GM23338 (cell line): ENCODE measurements around the gene APOL4. TPM values are rescaled to one million over a fixed set of nuclear protein-coding genes. Genes with fewer than 3 reads are reported as not detected.

Source experiments
- ATAC-seq: fragments of 200-7000 bp; cut with Tn5 transposase; 3 replicates; pipeline ENCODE4 v1.9.1; 2020
- DNase-seq: peaks from one replicate; pipeline ENCODE4 v3.0.0-alpha.2; 2015; ENCODE audit warnings: low spot score
- H2AFZ ChIP-seq: fragments of 200-600 bp; sonication (generic); 2 replicates; pipeline ENCODE4 v1.8.0; 2016; ENCODE audit warnings: antibody characterized with exemption, mild to moderate bottlenecking, moderate library complexity
- H3F3A ChIP-seq: fragments of 200-600 bp; sonication (generic); replicated peaks from 2 replicates; pipeline ENCODE4 v1.8.0; 2017; ENCODE audit warnings: antibody characterized with exemption, mixed run types, low read depth
- H3K27ac ChIP-seq: fragments of 200-600 bp; sonication (generic); 2 replicates; pipeline ENCODE4 v1.6.1; 2016; ENCODE audit warnings: low read depth
- H3K27me3 ChIP-seq: fragments of 200-600 bp; sonication (generic); 2 replicates; pipeline ENCODE4 v1.8.0; 2016; ENCODE audit warnings: mild to moderate bottlenecking, mixed run types, moderate library complexity; ENCODE audit not compliant: insufficient read depth
- H3K36me3 ChIP-seq: fragments of 200-600 bp; sonication (generic); 2 replicates; pipeline ENCODE4 v1.8.0; 2016; ENCODE audit warnings: mild to moderate bottlenecking; ENCODE audit not compliant: insufficient read depth
- H3K4me1 ChIP-seq: fragments of 200-600 bp; sonication (generic); 2 replicates; pipeline ENCODE4 v1.8.0; 2016; ENCODE audit warnings: mild to moderate bottlenecking, moderate library complexity; ENCODE audit not compliant: insufficient read depth
- H3K4me2 ChIP-seq: fragments of 200-600 bp; sonication (generic); 2 replicates; pipeline ENCODE4 v1.7.1; 2017; ENCODE audit warnings: mixed run types
- H3K4me3 ChIP-seq: fragments of 200-600 bp; sonication (generic); 2 replicates; pipeline ENCODE4 v1.6.1; 2016; ENCODE audit warnings: mixed run types
- H3K79me2 ChIP-seq: fragments of 200-600 bp; sonication (generic); replicated peaks from 2 replicates; pipeline ENCODE4 v1.8.0; 2017; ENCODE audit warnings: mild to moderate bottlenecking; ENCODE audit not compliant: insufficient read depth
- H3K9me2 ChIP-seq: fragments of 200-600 bp; sonication (generic); 2 replicates; pipeline ENCODE4 v1.8.0; 2017; ENCODE audit not compliant: insufficient read depth
- H4K20me1 ChIP-seq: fragments of 200-600 bp; sonication (generic); replicated peaks from 2 replicates; pipeline ENCODE4 v1.8.0; 2017; ENCODE audit warnings: mild to moderate bottlenecking; ENCODE audit not compliant: insufficient read depth
- H3K27ac Mint-ChIP-seq: 2 replicates; pipeline ENCODE4 v1.8.0; 2020; ENCODE audit warnings: inconsistent platforms, mild to moderate bottlenecking, moderate library complexity, mixed read lengths
- H3K27me3 Mint-ChIP-seq: 3 replicates; pipeline ENCODE4 v1.8.0; 2022; ENCODE audit warnings: low read depth, mild to moderate bottlenecking, moderate library complexity, mixed read lengths, inconsistent platforms; ENCODE audit not compliant: insufficient read depth, poor library complexity
- H3K36me3 Mint-ChIP-seq: 3 replicates; pipeline ENCODE4 v1.8.0; 2021; ENCODE audit warnings: low read depth, mild to moderate bottlenecking, inconsistent platforms, moderate library complexity, mixed read lengths
- H3K4me1 Mint-ChIP-seq: 3 replicates; pipeline ENCODE4 v1.8.0; 2020; ENCODE audit warnings: mild to moderate bottlenecking, inconsistent platforms, mixed read lengths
- H3K4me3 Mint-ChIP-seq: 3 replicates; pipeline ENCODE4 v1.8.0; 2021; ENCODE audit warnings: moderate library complexity, mild to moderate bottlenecking, inconsistent platforms, mixed read lengths
- H3K9me3 Mint-ChIP-seq: 3 replicates; pipeline ENCODE4 v1.8.0; 2020; ENCODE audit warnings: moderate library complexity, mild to moderate bottlenecking, inconsistent platforms, mixed read lengths
- CREB1 ChIP-seq: fragments of 250-450 bp; sonication (Bioruptor Pico); IDR thresholded peaks from 2 replicates; pipeline ENCODE4 v1.5.0; 2020; ENCODE audit warnings: low read depth, mild to moderate bottlenecking, moderate library complexity
- CTCF ChIP-seq, 2 experiments: fragments of 200-600 bp in 1 of 2; sonication (generic) in 1 of 2; conservative IDR thresholded peaks; 2 replicates each; pipeline versions ENCODE4 v1.5.1 to v1.6.1; 2016 to 2017; ENCODE audit warnings: antibody characterized with exemption in 2 of 2, low read depth in 2 of 2, mild to moderate bottlenecking in 2 of 2, moderate library complexity in 1 of 2
- ETS1 ChIP-seq: IDR thresholded peaks from 2 replicates; pipeline ENCODE4 v1.6.1; 2016; ENCODE audit warnings: antibody characterized with exemption
- EZH2 ChIP-seq: fragments of 200-600 bp; sonication (generic); IDR thresholded peaks from one replicate; pipeline ENCODE4 v1.8.0; 2017; ENCODE audit warnings: antibody characterized with exemption, mild to moderate bottlenecking, low read depth; ENCODE audit not compliant: unreplicated experiment
- EZH2phosphoT487 ChIP-seq: fragments of 200-600 bp; sonication (generic); IDR thresholded peaks from one replicate; pipeline ENCODE4 v1.8.1; 2018; ENCODE audit warnings: antibody characterized with exemption; ENCODE audit not compliant: unreplicated experiment
- JUNB ChIP-seq: IDR thresholded peaks from one replicate; pipeline ENCODE4 v1.6.1; 2016; ENCODE audit warnings: antibody characterized with exemption; ENCODE audit not compliant: unreplicated experiment
- NANOG ChIP-seq: IDR thresholded peaks from 2 replicates; pipeline ENCODE4 v1.6.1; 2016; ENCODE audit warnings: antibody characterized with exemption, borderline replicate concordance
- POLR2AphosphoS5 ChIP-seq: IDR thresholded peaks from 2 replicates; pipeline ENCODE4 v1.6.1; 2016; ENCODE audit warnings: antibody characterized with exemption, low read depth
- ZNF114 ChIP-seq: fragments of 250-450 bp; sonication (Bioruptor Pico); IDR thresholded peaks from 2 replicates; pipeline ENCODE4 v1.5.0; 2020; ENCODE audit warnings: mild to moderate bottlenecking, moderate library complexity
- ZNF331 ChIP-seq: fragments of 250-450 bp; sonication (Bioruptor Pico); IDR thresholded peaks from 2 replicates; pipeline ENCODE4 v1.5.0; 2020; ENCODE audit warnings: low read depth, mild to moderate bottlenecking, moderate library complexity
- ZNF462 ChIP-seq: fragments of 250-450 bp; sonication (Bioruptor Pico); IDR thresholded peaks from 2 replicates; pipeline ENCODE4 v1.5.0; 2020; ENCODE audit warnings: mild to moderate bottlenecking, moderate library complexity
- polyA plus RNA-seq: library from polyadenylated mRNA; unstranded; fragments of >200 nt; fragmentation: Nextera tagmentation; extraction: Ambion mirVana; gene quantifications from 2 replicates; pipeline ENCODE4 v1.2.1, GENCODE V29; 2016
- total RNA-seq: library from RNA; depleted of rRNA; stranded (reverse); fragments of >200 nt; shearing (Covaris generic); gene quantifications from 2 replicates; pipeline ENCODE4 v1.2.3, GENCODE V29; 2014

APOL4 gene
- total and polyA plus RNA-seq, 2 experiments from 2014 or later = not detected

GRCh38 chr22:36227396-36227795 is 25.8 kb upstream of the APOL4 start:
- H3K36me3 Mint-ChIP-seq = peaks cover 30% of the 10 kb centered on the region
- Histone ChIP-seq H3K9me2 (no peaks in the 10 kb centered on the region), H3K4me1 (no peaks in the 10 kb centered on the region), H3K36me3 (no peaks in the 10 kb centered on the region), H2AFZ (no peak overlapping the region), H3K27ac (no peak overlapping the region), H3K79me2 (no peaks in the 10 kb centered on the region), H3K4me2 (no peak overlapping the region), H3F3A (no peaks in the 10 kb centered on the region), H3K27me3 (no peaks in the 10 kb centered on the region), H3K4me3 (no peak overlapping the region), H4K20me1 (no peaks in the 10 kb centered on the region)
- no peak for DNase-seq
- no peak overlapping the region for H3K27ac Mint-ChIP-seq
- no peak overlapping the region for H3K4me3 Mint-ChIP-seq
- peaks cover 11% of the 10 kb centered on the region for H3K27me3 Mint-ChIP-seq
- H3K9me3 Mint-ChIP-seq = no peaks in the 10 kb centered on the region; the same call in 2 of the 3 replicates
- no peak for TF ChIP-seq ZNF331 (CRISPR knock-in tag)
- TF ChIP-seq CREB1 = no peak
- TF ChIP-seq CTCF (conservative IDR thresholded peaks at IDR 0.05; ENCODE audit: low read depth in 2 of 2) = no peak
- no peak for TF ChIP-seq ETS1
- no peak for TF ChIP-seq ZNF114 (CRISPR knock-in tag)
- no peak for TF ChIP-seq EZH2
- TF ChIP-seq EZH2phosphoT487 = no peak
- TF ChIP-seq ZNF462 (CRISPR knock-in tag) = no peak
- TF ChIP-seq JUNB = no peak
- no peak for TF ChIP-seq NANOG
- no peak for TF ChIP-seq POLR2AphosphoS5
- H3K4me1 Mint-ChIP-seq = peaks cover 10% of the 10 kb centered on the region; the same call in 1 of the 3 replicates
- no peak for ATAC-seq
